A549 (cell line): ENCODE data around the gene LIMCH1. TPM values are rescaled to one million over a fixed set of nuclear protein-coding genes. Genes with fewer than 3 reads are reported as not detected.

Experiments
- ATAC-seq, 2 experiments: fragments of 200-7000 bp in 1 of 2; fragments of >200 bp in 1 of 2; cut with Nextera tagmentation in 1 of 2; cut with Tn5 transposase in 1 of 2; 3 replicates each; pipeline versions ENCODE4 v1.8.0 to v1.9.1; 2018 to 2020; ENCODE audit warnings: mild to moderate bottlenecking in 1 of 2, moderate library complexity in 1 of 2
- CTCF ChIA-PET: fragments of 300-600 bp; sonication (Branson Sonifier 250); formaldehyde crosslinking; extraction: SDS; loops from one replicate; lab custom pipeline; 2021; ENCODE audit warnings: antibody characterized with exemption, inconsistent platforms; lab: Yijun Ruan, JAX
- POLR2A ChIA-PET: fragments of 350-600 bp; formaldehyde crosslinking; extraction: SDS; loops from one replicate; lab custom pipeline; 2021; ENCODE audit warnings: antibody characterized with exemption, inconsistent platforms; lab: Yijun Ruan, JAX
- DNase-seq, 2 experiments: peaks; one replicate each; pipeline versions ENCODE4 v3.0.0 to v3.0.0-alpha.2; 2011 to 2016; ENCODE audit warnings: low read depth in 1 of 2, low spot score in 1 of 2
- FAIRE-seq: peaks from 2 replicates; lab custom pipeline; 2011; peaks lifted over from hg19 to GRCh38; lab: Jason Lieb, UNC
- H3K27ac ChIP-seq, 2 experiments: fragments of >200 bp; sonication (Bioruptor Twin); formaldehyde crosslinking; 3 replicates each; pipeline ENCODE4 v1.5.1; 2016 to 2017
- H3K4me1 ChIP-seq: fragments of >200 bp; sonication (Bioruptor Twin); formaldehyde crosslinking; 3 replicates; pipeline ENCODE4 v1.6.1; 2016
- H3K4me2 ChIP-seq: fragments of >200 bp; sonication (Bioruptor Twin); formaldehyde crosslinking; 3 replicates; pipeline ENCODE4 v1.6.1; 2016
- H3K4me3 ChIP-seq: fragments of >200 bp; sonication (Bioruptor Twin); formaldehyde crosslinking; 3 replicates; pipeline ENCODE4 v1.5.1; 2016
- H3K9me3 ChIP-seq: fragments of >200 bp; sonication (Bioruptor Twin); formaldehyde crosslinking; 3 replicates; pipeline ENCODE4 v1.6.1; 2016
- BHLHE40 ChIP-seq: IDR thresholded peaks from 2 replicates; pipeline ENCODE4 v1.6.1; 2012; ENCODE audit warnings: low read depth, low read length, inconsistent platforms
- CBX8 ChIP-seq: fragments of 200-600 bp; sonication (generic); IDR thresholded peaks from 2 replicates; pipeline ENCODE4 v1.6.1; 2016
- EP300 ChIP-seq, 2 experiments: fragments of >200 bp; sonication (Bioruptor Twin); formaldehyde crosslinking; IDR thresholded peaks; 2 replicates in 1 of 2; 3 replicates in 1 of 2; pipeline ENCODE4 v1.6.1; 2016 to 2017
- ESRRA ChIP-seq: fragments of 150-350 bp; IDR thresholded peaks from 2 replicates; pipeline ENCODE4 v1.6.1; 2014; ENCODE audit warnings: mild to moderate bottlenecking, low read length, borderline replicate concordance
- HDAC2 ChIP-seq: fragments of 200-600 bp; sonication (generic); IDR thresholded peaks from 2 replicates; pipeline ENCODE4 v1.6.1; 2016
- HEYL ChIP-seq: fragments of 250-450 bp; sonication (Bioruptor Pico); IDR thresholded peaks from 2 replicates; pipeline ENCODE4 v1.8.0; 2021; ENCODE audit warnings: mild to moderate bottlenecking, moderate library complexity
- KDM5A ChIP-seq: fragments of 200-600 bp; sonication (generic); IDR thresholded peaks from 2 replicates; pipeline ENCODE4 v1.6.1; 2016; ENCODE audit warnings: antibody characterized with exemption, mild to moderate bottlenecking
- NFE2L2 ChIP-seq: fragments of 150-350 bp; conservative IDR thresholded peaks from 2 replicates; pipeline ENCODE4 v1.6.1; 2014; ENCODE audit warnings: low read length
- NPAS2 ChIP-seq: fragments of 250-450 bp; sonication (Bioruptor Pico); IDR thresholded peaks from 2 replicates; pipeline ENCODE4 v1.8.0; 2022; ENCODE audit warnings: mild to moderate bottlenecking, moderate library complexity, borderline replicate concordance
- NR3C1 ChIP-seq: fragments of >200 bp; sonication (Bioruptor Twin); formaldehyde crosslinking; IDR thresholded peaks from 3 replicates; pipeline ENCODE4 v1.6.1; 2017
- POLR2A ChIP-seq: IDR thresholded peaks from 2 replicates; pipeline ENCODE4 v1.6.1; 2012; ENCODE audit warnings: mild to moderate bottlenecking, low read length
- RCOR1 ChIP-seq: fragments of 150-350 bp; IDR thresholded peaks from 2 replicates; pipeline ENCODE4 v1.6.1; 2014; ENCODE audit warnings: antibody characterized with exemption, low read length, low read depth
- TFCP2L1 ChIP-seq: fragments of 250-450 bp; sonication (Bioruptor Pico); IDR thresholded peaks from 2 replicates; pipeline ENCODE4 v1.5.0; 2021; ENCODE audit warnings: mild to moderate bottlenecking
- ZFP36 ChIP-seq: fragments of 450-650 bp; IDR thresholded peaks from 2 replicates; pipeline ENCODE4 v1.6.1; 2014; ENCODE audit warnings: borderline replicate concordance; ENCODE audit not compliant: partially characterized antibody
- ZSCAN20 ChIP-seq: fragments of 250-450 bp; sonication (Bioruptor Pico); IDR thresholded peaks from 2 replicates; pipeline ENCODE4 v1.8.0; 2022; ENCODE audit warnings: mild to moderate bottlenecking, moderate library complexity
- WGBS: methylation state at CpG from one replicate; pipeline ENCODE4 v1.1.6; 2017; ENCODE audit errors: missing lambda C conversion rate; 5-methylcytosine and 5-hydroxymethylcytosine counted together
- polyA plus RNA-seq, 4 experiments: library from polyadenylated mRNA; depleted of rRNA in 3 of 4; stranded (reverse); fragments of >200 nt; fragmentation: RNase III in 1 of 4; extraction: RNeasy Plus Mini Kit Qiagen cat#74134 plus additional on column Dnase treatment in 1 of 4; gene quantifications; 2 replicates in 3 of 4; 3 replicates in 1 of 4; pipeline ENCODE4 v1.2.3, GENCODE V29; 2011 to 2017
- TF ChIP-seq, protein P1 (sequence below): IDR thresholded peaks from 2 replicates; pipeline ENCODE4 v1.6.1; 2012
- TF ChIP-seq, protein P2 (sequence below): fragments of 150-350 bp; IDR thresholded peaks from 2 replicates; pipeline ENCODE4 v1.6.1; 2014; ENCODE audit warnings: low read depth, mild to moderate bottlenecking, low read length
- TF ChIP-seq, protein P3 (sequence below): fragments of 450-650 bp; IDR thresholded peaks from 2 replicates; pipeline ENCODE4 v1.6.1; 2014; ENCODE audit warnings: antibody characterized with exemption
- TF ChIP-seq, protein P4 (sequence below): fragments of >200 bp; sonication (Bioruptor Twin); formaldehyde crosslinking; IDR thresholded peaks from 3 replicates; pipeline ENCODE4 v1.6.1; 2016
- TF ChIP-seq, protein P5 (sequence below): fragments of >200 bp; sonication (Bioruptor Twin); formaldehyde crosslinking; IDR thresholded peaks from 3 replicates; pipeline ENCODE4 v1.5.1; 2016
- TF ChIP-seq, protein P6 (sequence below): fragments of >200 bp; sonication (Bioruptor Twin); formaldehyde crosslinking; IDR thresholded peaks from 2 replicates; pipeline ENCODE4 v1.6.1; 2016

LIMCH1 gene
- polyA plus RNA-seq, 2 of the 4 experiments (the other 2 are of a cell fraction) = 52.9 to 88.9 TPM

DNA sequence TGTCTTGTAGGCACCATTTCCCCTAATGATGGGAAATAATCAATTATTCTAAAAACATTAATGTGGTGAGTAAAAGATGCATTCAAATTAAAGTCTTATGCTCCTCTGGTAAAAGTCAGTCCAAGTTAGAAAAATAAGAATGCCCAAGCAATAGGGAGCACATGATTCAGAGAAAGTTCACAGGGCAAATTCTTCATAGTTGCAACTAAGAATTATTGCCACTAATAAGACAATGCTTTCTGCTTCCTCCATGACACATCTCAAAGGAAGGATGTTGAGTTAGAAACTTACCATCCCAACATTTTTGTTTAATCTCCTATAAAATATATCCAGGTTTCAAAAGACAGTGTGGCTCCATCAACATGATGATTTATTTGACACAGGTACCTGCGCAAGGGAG is 184.2 kb downstream of the LIMCH1 start:
- Histone ChIP-seq H3K27ac (no peak overlapping the region), H3K9me3 (peaks cover 6% of the 10 kb centered on the region), H3K4me3 (no peak overlapping the region), H3K4me2 (no peak overlapping the region), H3K4me1 (peaks cover 4% of the 10 kb centered on the region; the same call in 1 of the 3 replicates)
- FAIRE-seq (no peak), ATAC-seq (no peak), DNase-seq (no peak)
- TF ChIP-seq CBX8 (no peak), EP300 (IDR thresholded peaks at IDR 0.05) (no peak), ESRRA (no peak), RCOR1 (no peak), NFE2L2 (no peak), POLR2A (no peak), BHLHE40 (no peak), ZFP36 (no peak), NPAS2 (CRISPR knock-in tag) (no peak)
- TF ChIP-seq, protein P1, sequence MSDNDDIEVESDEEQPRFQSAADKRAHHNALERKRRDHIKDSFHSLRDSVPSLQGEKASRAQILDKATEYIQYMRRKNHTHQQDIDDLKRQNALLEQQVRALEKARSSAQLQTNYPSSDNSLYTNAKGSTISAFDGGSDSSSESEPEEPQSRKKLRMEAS = no peak
- TF ChIP-seq, protein P2, sequence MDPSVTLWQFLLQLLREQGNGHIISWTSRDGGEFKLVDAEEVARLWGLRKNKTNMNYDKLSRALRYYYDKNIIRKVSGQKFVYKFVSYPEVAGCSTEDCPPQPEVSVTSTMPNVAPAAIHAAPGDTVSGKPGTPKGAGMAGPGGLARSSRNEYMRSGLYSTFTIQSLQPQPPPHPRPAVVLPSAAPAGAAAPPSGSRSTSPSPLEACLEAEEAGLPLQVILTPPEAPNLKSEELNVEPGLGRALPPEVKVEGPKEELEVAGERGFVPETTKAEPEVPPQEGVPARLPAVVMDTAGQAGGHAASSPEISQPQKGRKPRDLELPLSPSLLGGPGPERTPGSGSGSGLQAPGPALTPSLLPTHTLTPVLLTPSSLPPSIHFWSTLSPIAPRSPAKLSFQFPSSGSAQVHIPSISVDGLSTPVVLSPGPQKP = no peak
- TF ChIP-seq, protein P3, sequence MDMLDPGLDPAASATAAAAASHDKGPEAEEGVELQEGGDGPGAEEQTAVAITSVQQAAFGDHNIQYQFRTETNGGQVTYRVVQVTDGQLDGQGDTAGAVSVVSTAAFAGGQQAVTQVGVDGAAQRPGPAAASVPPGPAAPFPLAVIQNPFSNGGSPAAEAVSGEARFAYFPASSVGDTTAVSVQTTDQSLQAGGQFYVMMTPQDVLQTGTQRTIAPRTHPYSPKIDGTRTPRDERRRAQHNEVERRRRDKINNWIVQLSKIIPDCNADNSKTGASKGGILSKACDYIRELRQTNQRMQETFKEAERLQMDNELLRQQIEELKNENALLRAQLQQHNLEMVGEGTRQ = no peak
- 100% methylated on average over 1 of the region's 1 CpG for WGBS
- ChIA-PET POLR2A (no interaction called here), CTCF (no interaction called here)

DNA sequence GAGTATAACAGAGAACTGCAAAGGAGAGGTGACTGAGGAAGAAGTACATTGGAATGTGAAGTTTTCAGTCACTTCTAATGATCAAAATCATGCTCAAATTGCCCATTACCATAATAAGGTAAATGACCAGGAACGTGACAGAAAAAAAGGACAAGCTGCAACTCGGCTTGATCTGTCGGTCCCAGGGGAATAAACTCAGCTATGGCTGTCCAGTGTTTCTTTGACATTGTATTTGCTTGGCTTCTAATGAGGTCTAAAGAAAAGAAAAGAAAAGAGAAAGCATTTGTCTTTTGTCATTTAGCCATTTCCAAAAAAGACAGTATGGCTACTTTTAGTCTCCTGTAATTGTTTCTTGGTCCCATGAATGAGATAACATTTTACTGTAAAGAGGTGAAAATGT is 185.3 kb downstream of the LIMCH1 start:
- ChIA-PET POLR2A (no interaction called here), CTCF (no interaction called here)
- H3K9me3 ChIP-seq = peaks cover 6% of the 10 kb centered on the region
- H3K4me1 ChIP-seq = peaks cover 4% of the 10 kb centered on the region; the same call in 1 of the 3 replicates
- DNase-seq (no peak), ATAC-seq (no peak), FAIRE-seq (no peak)
- 46% methylated on average over 3 of the region's 3 CpGs for WGBS
- H3K4me2 ChIP-seq = no peak overlapping the region
- TF ChIP-seq TFCP2L1 (CRISPR knock-in tag) (no peak), ZSCAN20 (CRISPR knock-in tag) (no peak), ESRRA (no peak), HEYL (CRISPR knock-in tag) (no peak), KDM5A (no peak), HDAC2 (no peak), POLR2A (no peak), NR3C1 (no peak)
- TF ChIP-seq, protein P4, sequence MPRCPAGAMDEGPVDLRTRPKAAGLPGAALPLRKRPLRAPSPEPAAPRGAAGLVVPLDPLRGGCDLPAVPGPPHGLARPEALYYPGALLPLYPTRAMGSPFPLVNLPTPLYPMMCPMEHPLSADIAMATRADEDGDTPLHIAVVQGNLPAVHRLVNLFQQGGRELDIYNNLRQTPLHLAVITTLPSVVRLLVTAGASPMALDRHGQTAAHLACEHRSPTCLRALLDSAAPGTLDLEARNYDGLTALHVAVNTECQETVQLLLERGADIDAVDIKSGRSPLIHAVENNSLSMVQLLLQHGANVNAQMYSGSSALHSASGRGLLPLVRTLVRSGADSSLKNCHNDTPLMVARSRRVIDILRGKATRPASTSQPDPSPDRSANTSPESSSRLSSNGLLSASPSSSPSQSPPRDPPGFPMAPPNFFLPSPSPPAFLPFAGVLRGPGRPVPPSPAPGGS = no peak
- TF ChIP-seq, protein P5, sequence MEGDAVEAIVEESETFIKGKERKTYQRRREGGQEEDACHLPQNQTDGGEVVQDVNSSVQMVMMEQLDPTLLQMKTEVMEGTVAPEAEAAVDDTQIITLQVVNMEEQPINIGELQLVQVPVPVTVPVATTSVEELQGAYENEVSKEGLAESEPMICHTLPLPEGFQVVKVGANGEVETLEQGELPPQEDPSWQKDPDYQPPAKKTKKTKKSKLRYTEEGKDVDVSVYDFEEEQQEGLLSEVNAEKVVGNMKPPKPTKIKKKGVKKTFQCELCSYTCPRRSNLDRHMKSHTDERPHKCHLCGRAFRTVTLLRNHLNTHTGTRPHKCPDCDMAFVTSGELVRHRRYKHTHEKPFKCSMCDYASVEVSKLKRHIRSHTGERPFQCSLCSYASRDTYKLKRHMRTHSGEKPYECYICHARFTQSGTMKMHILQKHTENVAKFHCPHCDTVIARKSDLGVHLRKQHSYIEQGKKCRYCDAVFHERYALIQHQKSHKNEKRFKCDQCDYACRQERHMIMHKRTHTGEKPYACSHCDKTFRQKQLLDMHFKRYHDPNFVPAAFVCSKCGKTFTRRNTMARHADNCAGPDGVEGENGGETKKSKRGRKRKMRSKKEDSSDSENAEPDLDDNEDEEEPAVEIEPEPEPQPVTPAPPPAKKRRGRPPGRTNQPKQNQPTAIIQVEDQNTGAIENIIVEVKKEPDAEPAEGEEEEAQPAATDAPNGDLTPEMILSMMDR = no peak
- TF ChIP-seq, protein P6, sequence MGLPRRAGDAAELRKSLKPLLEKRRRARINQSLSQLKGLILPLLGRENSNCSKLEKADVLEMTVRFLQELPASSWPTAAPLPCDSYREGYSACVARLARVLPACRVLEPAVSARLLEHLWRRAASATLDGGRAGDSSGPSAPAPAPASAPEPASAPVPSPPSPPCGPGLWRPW = no peak
- H3K4me3 ChIP-seq = no peak overlapping the region
- H3K27ac ChIP-seq = no peak overlapping the region
